DND-41 (cell line): Measurements from ENCODE around the gene GUCY1A1.

Source experiments
- ATAC-seq: fragments of 200-7000 bp; cut with Tn5 transposase; 3 replicates; pipeline ENCODE4 v1.9.1; 2021; ENCODE audit warnings: low read depth; ENCODE audit not compliant: insufficient read depth
- DNase-seq: peaks from one replicate; pipeline ENCODE4 v3.0.0-alpha.2; 2020
- H2AFZ ChIP-seq: 2 replicates; pipeline ENCODE4 v1.6.0; 2012; ENCODE audit warnings: low read depth, low read length
- H3K27ac ChIP-seq: 2 replicates; pipeline ENCODE4 v1.5.1; 2012; ENCODE audit warnings: low read length, inconsistent platforms
- H3K27me3 ChIP-seq: fragments of 200-600 bp; sonication (generic); 2 replicates; pipeline ENCODE4 v1.6.0; 2012; ENCODE audit warnings: low read length, mild to moderate bottlenecking, inconsistent platforms; ENCODE audit not compliant: insufficient read depth, poor library complexity
- H3K36me3 ChIP-seq: 2 replicates; pipeline ENCODE4 v1.5.1; 2012; ENCODE audit warnings: low read length, inconsistent platforms; ENCODE audit not compliant: insufficient read depth
- H3K4me1 ChIP-seq: 2 replicates; pipeline ENCODE4 v1.5.1; 2012; ENCODE audit warnings: mild to moderate bottlenecking, low read length; ENCODE audit not compliant: insufficient read depth
- H3K4me2 ChIP-seq: 2 replicates; pipeline ENCODE4 v1.6.0; 2012; ENCODE audit warnings: mild to moderate bottlenecking, moderate library complexity, low read length, inconsistent platforms; ENCODE audit not compliant: insufficient read depth
- H3K4me3 ChIP-seq, 2 experiments: fragments of 200-600 bp in 1 of 2; shearing (Covaris generic) in 1 of 2; 2 replicates each; pipeline ENCODE4 v1.5.1; 2012 to 2016; ENCODE audit warnings: inconsistent platforms in 2 of 2, low read length in 2 of 2, mild to moderate bottlenecking in 2 of 2, low read depth in 1 of 2, moderate library complexity in 1 of 2
- H3K79me2 ChIP-seq: 2 replicates; pipeline ENCODE4 v1.6.0; 2012; ENCODE audit warnings: low read length, inconsistent platforms; ENCODE audit not compliant: insufficient read depth
- H3K9ac ChIP-seq: 2 replicates; pipeline ENCODE4 v1.6.0; 2012; ENCODE audit warnings: low read depth, mild to moderate bottlenecking, inconsistent platforms, low read length, moderate library complexity
- H3K9me3 ChIP-seq: 2 replicates; pipeline ENCODE4 v1.5.1; 2012; ENCODE audit warnings: low read length, moderate library complexity, mild to moderate bottlenecking, inconsistent platforms; ENCODE audit not compliant: insufficient read depth, severe bottlenecking
- H4K20me1 ChIP-seq: 2 replicates; pipeline ENCODE4 v1.6.0; 2012; ENCODE audit warnings: low read length; ENCODE audit not compliant: insufficient read depth
- CTCF ChIP-seq: IDR thresholded peaks from 2 replicates; pipeline ENCODE4 v1.5.1; 2012; ENCODE audit warnings: borderline replicate concordance, low read length, moderate library complexity, mild to moderate bottlenecking; ENCODE audit not compliant: poor library complexity, severe bottlenecking; ENCODE audit errors: extremely low read depth
- EZH2 ChIP-seq: IDR thresholded peaks from 3 replicates; pipeline ENCODE4 v1.6.1; 2012; ENCODE audit warnings: borderline replicate concordance, low read depth, mild to moderate bottlenecking, moderate library complexity, low read length, inconsistent platforms; ENCODE audit not compliant: severe bottlenecking

GUCY1A1 gene

DNA sequence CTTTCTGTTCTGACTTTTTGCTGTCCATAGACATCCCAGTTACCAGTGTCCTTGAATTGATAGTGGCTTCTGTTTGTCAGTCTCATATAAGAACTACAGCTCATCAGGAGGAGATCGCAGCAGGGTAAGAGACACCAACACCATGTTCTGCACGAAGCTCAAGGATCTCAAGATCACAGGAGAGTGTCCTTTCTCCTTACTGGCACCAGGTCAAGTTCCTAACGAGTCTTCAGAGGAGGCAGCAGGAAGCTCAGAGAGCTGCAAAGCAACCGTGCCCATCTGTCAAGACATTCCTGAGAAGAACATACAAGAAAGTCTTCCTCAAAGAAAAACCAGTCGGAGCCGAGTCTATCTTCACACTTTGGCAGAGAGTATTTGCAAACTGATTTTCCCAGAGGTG is 30.1 kb downstream of the GUCY1A1 start:
- Histone ChIP-seq H4K20me1 (no peaks in the 10 kb centered on the region), H3K9ac (no peak overlapping the region), H3K27ac (no peak overlapping the region), H3K79me2 (no peaks in the 10 kb centered on the region), H3K9me3 (no peaks in the 10 kb centered on the region), H3K4me1 (peaks cover 8% of the 10 kb centered on the region; the same call in 1 of the 2 replicates), H2AFZ (no peak overlapping the region), H3K4me2 (no peak overlapping the region), H3K4me3 (no peak overlapping the region), H3K36me3 (peaks cover 20% of the 10 kb centered on the region; the same call in 1 of the 2 replicates), H3K27me3 (no peaks in the 10 kb centered on the region)
- ATAC-seq: no peak
- no peak for TF ChIP-seq EZH2
- no peak for TF ChIP-seq CTCF
- no peak for DNase-seq

- no peak for ATAC-seq
Observed at GRCh38 chr4:155701827-155702226, 35.2 kb downstream of the GUCY1A1 start.

GRCh38 chr4:155703486-155704247 is 37.0 kb downstream of the GUCY1A1 start:
- ATAC-seq: no peak
- Histone ChIP-seq H3K27ac (no peak overlapping the region), H4K20me1 (no peaks in the 10 kb centered on the region), H3K79me2 (no peaks in the 10 kb centered on the region), H3K9ac (no peak overlapping the region), H3K36me3 (peaks cover 28% of the 10 kb centered on the region; the same call in 1 of the 2 replicates), H3K4me1 (no peaks in the 10 kb centered on the region), H3K4me3 (no peak overlapping the region), H2AFZ (no peak overlapping the region), H3K9me3 (no peaks in the 10 kb centered on the region), H3K4me2 (no peak overlapping the region), H3K27me3 (no peaks in the 10 kb centered on the region)
- TF ChIP-seq CTCF (no peak), EZH2 (no peak)
- no peak for DNase-seq

More at GRCh38 chr4:155701827-155702226, 35.2 kb downstream of the GUCY1A1 start:
- Histone ChIP-seq H2AFZ (no peak overlapping the region), H3K4me2 (no peak overlapping the region), H3K9me3 (no peaks in the 10 kb centered on the region), H3K9ac (no peak overlapping the region), H3K4me1 (no peaks in the 10 kb centered on the region), H3K36me3 (peaks cover 33% of the 10 kb centered on the region; the same call in 1 of the 2 replicates), H4K20me1 (no peaks in the 10 kb centered on the region), H3K27ac (no peak overlapping the region), H3K4me3 (no peak overlapping the region), H3K27me3 (no peaks in the 10 kb centered on the region), H3K79me2 (no peaks in the 10 kb centered on the region)
- TF ChIP-seq EZH2 (no peak), CTCF (no peak)
- DNase-seq: no peak
